Mucosa of rectum (tissue), 2 donors: ENCODE results near the gene KRTAP4-1.
"Not testable (repeated sequence)": the region's sequence is repeated elsewhere in the genome, so short reads cannot be mapped to it uniquely, and the experiment has no call there.

Source experiments
- H3K27ac ChIP-seq, 2 donors: one replicate each; pipeline ENCODE4 v1.7.0; 2013; ENCODE audit warnings: inconsistent platforms in 2 of 2, low read depth in 2 of 2, low read length in 2 of 2
- H3K27me3 ChIP-seq, 2 donors: one replicate each; pipeline ENCODE4 v1.7.0; 2013; ENCODE audit warnings: low read length in 2 of 2; ENCODE audit not compliant: control insufficient read depth in 2 of 2, insufficient read depth in 2 of 2
- H3K36me3 ChIP-seq, 2 donors: one replicate each; pipeline ENCODE4 v1.7.0; 2013; ENCODE audit warnings: low read length in 2 of 2; ENCODE audit not compliant: control insufficient read depth in 2 of 2, insufficient read depth in 2 of 2
- H3K4me1 ChIP-seq, 2 donors: one replicate each; pipeline ENCODE4 v1.7.0; 2013; ENCODE audit warnings: low read length in 2 of 2, mild to moderate bottlenecking in 1 of 2; ENCODE audit not compliant: control insufficient read depth in 2 of 2, insufficient read depth in 2 of 2
- H3K4me3 ChIP-seq, 2 donors: one replicate each; pipeline ENCODE4 v1.7.0; 2013; ENCODE audit warnings: low read length in 2 of 2
- H3K9ac ChIP-seq, 2 donors: one replicate each; pipeline ENCODE4 v1.7.0; 2013; ENCODE audit warnings: low read length in 2 of 2, low read depth in 1 of 2, mild to moderate bottlenecking in 1 of 2
- H3K9me3 ChIP-seq, 2 donors: one replicate each; pipeline ENCODE4 v1.7.0; 2013; ENCODE audit warnings: low read length in 2 of 2; ENCODE audit not compliant: control insufficient read depth in 2 of 2
- donor health status: healthy.
- donor health status: Normal muscosa, but diverticular disease.

KRTAP4-1 gene

GRCh38 chr17:41199421-41200078 is 14.8 kb upstream of the KRTAP4-1 start:
- H3K9me3 ChIP-seq: no peaks in the 10 kb centered on the region
- no peaks in the 10 kb centered on the region for H3K27me3 ChIP-seq

GRCh38 chr17:41196068-41196467 is 11.4 kb upstream of the KRTAP4-1 start:
- H3K9me3 ChIP-seq: no peaks in the 10 kb centered on the region
- H3K27me3 ChIP-seq: no peaks in the 10 kb centered on the region
- no peak overlapping the region for H3K4me3 ChIP-seq
- H3K36me3 ChIP-seq: no peaks in the 10 kb centered on the region
- H3K9ac ChIP-seq: no peak overlapping the region
- H3K27ac ChIP-seq: no peak overlapping the region
- no peaks in the 10 kb centered on the region for H3K4me1 ChIP-seq

More at GRCh38 chr17:41199421-41200078, 14.8 kb upstream of the KRTAP4-1 start:
- no peaks in the 10 kb centered on the region for H3K4me1 ChIP-seq
- H3K9ac ChIP-seq: no peak overlapping the region
- no peak overlapping the region for H3K4me3 ChIP-seq
- H3K36me3 ChIP-seq: no peaks in the 10 kb centered on the region
- H3K27ac ChIP-seq: no peak overlapping the region

- Histone ChIP-seq H3K9ac (no peak overlapping the region), H3K9me3 (no peaks in the 10 kb centered on the region), H3K27me3 (peaks cover 0 to 2% of the 10 kb centered on the region in 2 donors), H3K27ac (no peak overlapping the region), H3K36me3 (no peaks in the 10 kb centered on the region), H3K4me1 (no peaks in the 10 kb centered on the region), H3K4me3 (no peak overlapping the region)
These were observed 5.6 kb upstream of the KRTAP4-1 start for GRCh38 chr17:41190328-41190727.

- not testable (repeated sequence) for H3K27me3 ChIP-seq, H3K9ac ChIP-seq, H3K36me3 ChIP-seq, H3K9me3 ChIP-seq, H3K4me3 ChIP-seq, H3K4me1 ChIP-seq, H3K27ac ChIP-seq
These were observed 5.2 kb upstream of the KRTAP4-1 start, which contains the start of gene KRTAP9-1 for GRCh38 chr17:41189837-41190318. Gene KRTAP9-1 (plus strand): TSS chr17:41189887. CDS start chr17:41189887, 0 bp downstream.

- H3K9ac ChIP-seq: no peak overlapping the region
- H3K4me3 ChIP-seq: no peak overlapping the region
- H3K27me3 ChIP-seq: peaks cover 2 to 5% of the 10 kb centered on the region in 2 donors
- H3K36me3 ChIP-seq: no peaks in the 10 kb centered on the region
- no peaks in the 10 kb centered on the region for H3K9me3 ChIP-seq
- no peak overlapping the region for H3K27ac ChIP-seq
- peaks cover 2 to 4% of the 10 kb centered on the region in 2 donors for H3K4me1 ChIP-seq
These were observed 2.2 kb upstream of the KRTAP4-1 start for GRCh38 chr17:41186872-41187271.

GRCh38 chr17:41185001-41185400 is 290 bp upstream of the KRTAP4-1 start:
- Histone ChIP-seq H3K4me3 (no peak overlapping the region), H3K36me3 (no peaks in the 10 kb centered on the region), H3K9ac (no peak overlapping the region), H3K4me1 (peaks cover 2 to 4% of the 10 kb centered on the region in 2 donors), H3K27me3 (peaks cover 0 to 8% of the 10 kb centered on the region in 2 donors), H3K9me3 (no peaks in the 10 kb centered on the region), H3K27ac (no peak overlapping the region)

GRCh38 chr17:41178843-41179616 is 5.7 kb downstream of the KRTAP4-1 start:
- Histone ChIP-seq H3K27me3 (peaks cover 0 to 6% of the 10 kb centered on the region in 2 donors), H3K36me3 (no peaks in the 10 kb centered on the region), H3K4me3 (no peak overlapping the region), H3K27ac (no peak overlapping the region), H3K9ac (no peak overlapping the region), H3K9me3 (no peaks in the 10 kb centered on the region), H3K4me1 (peaks cover 2 to 4% of the 10 kb centered on the region in 2 donors)

GRCh38 chr17:41178341-41178740 is 6.4 kb downstream of the KRTAP4-1 start:
- Histone ChIP-seq H3K4me3 (no peak overlapping the region), H3K27ac (no peak overlapping the region), H3K27me3 (peaks cover 0 to 6% of the 10 kb centered on the region in 2 donors), H3K9ac (no peak overlapping the region), H3K36me3 (no peaks in the 10 kb centered on the region), H3K9me3 (no peaks in the 10 kb centered on the region), H3K4me1 (peaks cover 2 to 4% of the 10 kb centered on the region in 2 donors)

- Histone ChIP-seq H3K4me3 (no peak within 1 kb of the TSS), H3K27me3 (peaks cover 0 to 6% of the 10 kb centered on the region in 2 donors), H3K9me3 (no peaks in the 10 kb centered on the region), H3K4me1 (peaks cover 0 to 2% of the 10 kb centered on the region in 2 donors), H3K36me3 (no peaks in the 10 kb centered on the region), H3K27ac (no peak within 1 kb of the TSS), H3K9ac (no peak within 1 kb of the TSS)
These were observed 6.9 kb downstream of the KRTAP4-1 start, which contains the start of gene KRTAP4-2 for GRCh38 chr17:41177727-41178271. Gene KRTAP4-2 (minus strand): TSS chr17:41178221. CDS start chr17:41178164, 57 bp downstream.
